Superior temporal gyrus (tissue), 1 donor: Measurements from ENCODE around the gene NCS1.
"Not testable (repeated sequence)": the region's sequence is repeated elsewhere in the genome, so short reads cannot be mapped to it uniquely, and the experiment has no call there.

Experiments
- DNase-seq: peaks from one replicate; pipeline ENCODE4 v3.0.0-alpha.2; 2016; ENCODE audit errors: extremely low spot score

Gene NCS1

DNA sequence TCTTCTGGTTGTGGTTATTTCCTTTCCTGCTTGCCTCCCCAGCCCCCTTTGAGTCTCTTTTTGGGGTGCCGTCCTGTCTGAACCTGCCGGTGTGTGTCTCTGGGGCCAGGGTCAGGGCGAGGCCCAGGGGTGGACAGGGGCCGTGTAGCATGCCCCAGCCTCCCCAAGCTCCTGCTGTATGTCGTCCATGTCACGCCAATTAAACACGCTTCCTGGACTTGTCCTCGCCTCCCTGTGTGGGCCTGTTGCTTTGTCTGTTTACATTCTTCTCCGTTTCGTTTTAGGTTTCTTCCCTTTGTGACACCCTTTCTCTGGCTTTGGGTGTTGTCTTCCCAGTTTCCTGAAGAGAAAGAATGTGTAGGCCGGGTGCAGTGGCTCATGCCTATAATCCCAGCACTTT is 64.9 kb downstream of the NCS1 start:
- DNase-seq, result no peak

DNA sequence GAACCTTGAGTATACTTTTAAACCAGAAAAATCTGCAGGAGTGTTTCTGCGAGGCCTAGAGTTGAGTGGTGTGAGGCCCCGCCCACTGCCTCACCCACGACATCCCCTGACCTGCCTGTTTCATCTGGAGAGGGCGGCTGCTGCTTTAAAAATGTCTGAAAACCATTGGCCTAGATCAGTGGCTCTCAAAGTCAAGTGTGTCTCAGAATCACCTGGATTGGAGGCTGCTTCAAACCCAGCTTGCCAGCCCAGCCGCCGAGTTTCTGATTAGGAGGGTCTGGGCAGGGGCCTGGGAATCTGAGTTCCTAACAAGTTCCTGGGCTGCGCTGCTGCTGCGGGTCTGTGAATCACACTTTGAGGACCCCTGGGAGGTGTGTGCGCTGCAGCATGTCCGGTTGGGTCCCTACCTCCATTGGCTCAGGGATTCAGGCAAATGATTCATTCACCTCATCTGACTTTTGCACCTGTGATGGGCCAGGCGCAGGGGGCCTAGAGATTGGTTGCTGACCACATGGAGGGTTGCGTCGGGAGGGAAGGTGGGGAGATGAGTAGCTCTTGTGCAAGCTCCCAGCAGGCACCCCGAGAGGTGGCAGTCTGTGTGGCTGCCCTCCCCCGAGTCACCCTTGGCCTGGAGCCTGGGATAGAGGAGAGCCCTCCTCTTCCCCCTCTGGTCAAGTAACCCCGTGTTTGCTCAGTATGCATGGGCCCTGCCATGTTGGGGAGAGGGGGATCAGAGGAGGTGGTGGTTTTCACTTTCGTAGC is 65.7 kb downstream of the NCS1 start:
- DNase-seq, result no peak

DNA sequence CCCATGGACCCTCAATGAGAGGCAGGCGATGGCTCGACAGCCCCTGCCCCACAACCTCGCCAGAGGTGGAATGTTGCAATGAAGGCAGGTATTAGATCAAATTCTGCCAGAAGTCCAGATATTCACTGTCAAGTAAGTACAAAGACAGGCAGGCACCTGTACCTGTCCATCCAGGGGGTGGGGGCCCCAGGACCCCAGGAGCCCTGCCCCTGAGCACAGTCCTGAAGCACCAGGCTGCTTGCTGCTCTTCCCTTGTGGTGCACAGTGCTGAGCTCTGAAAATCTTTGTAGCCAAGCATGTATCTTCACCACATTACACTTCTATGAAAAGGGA is 67.1 kb downstream of the NCS1 start:
- DNase-seq, result no peak

DNA sequence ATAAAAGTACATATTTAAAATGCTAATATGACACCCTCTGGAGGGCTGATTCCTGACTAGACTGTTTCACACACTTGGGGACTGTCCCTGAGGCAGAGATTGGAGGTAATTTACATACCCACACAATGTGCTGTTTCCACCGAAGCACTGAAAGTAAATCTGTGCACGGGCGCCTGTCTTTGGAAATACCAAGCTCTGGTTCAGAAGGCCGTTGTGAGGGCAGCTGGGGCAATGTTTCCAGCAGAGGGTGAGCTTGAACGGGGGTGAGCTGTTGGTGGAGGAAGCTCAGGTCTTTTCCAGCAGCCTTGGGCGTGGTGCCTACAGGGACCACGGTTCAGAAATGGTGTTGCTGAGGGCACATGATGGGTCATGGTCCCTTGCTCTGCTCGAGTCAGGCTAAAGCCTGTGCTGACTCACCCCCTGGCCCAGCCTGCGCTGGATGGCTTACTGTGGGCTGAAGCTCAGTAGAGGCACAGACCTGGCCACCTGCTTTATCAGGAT is 67.6 kb downstream of the NCS1 start:
- no peak for DNase-seq

DNA sequence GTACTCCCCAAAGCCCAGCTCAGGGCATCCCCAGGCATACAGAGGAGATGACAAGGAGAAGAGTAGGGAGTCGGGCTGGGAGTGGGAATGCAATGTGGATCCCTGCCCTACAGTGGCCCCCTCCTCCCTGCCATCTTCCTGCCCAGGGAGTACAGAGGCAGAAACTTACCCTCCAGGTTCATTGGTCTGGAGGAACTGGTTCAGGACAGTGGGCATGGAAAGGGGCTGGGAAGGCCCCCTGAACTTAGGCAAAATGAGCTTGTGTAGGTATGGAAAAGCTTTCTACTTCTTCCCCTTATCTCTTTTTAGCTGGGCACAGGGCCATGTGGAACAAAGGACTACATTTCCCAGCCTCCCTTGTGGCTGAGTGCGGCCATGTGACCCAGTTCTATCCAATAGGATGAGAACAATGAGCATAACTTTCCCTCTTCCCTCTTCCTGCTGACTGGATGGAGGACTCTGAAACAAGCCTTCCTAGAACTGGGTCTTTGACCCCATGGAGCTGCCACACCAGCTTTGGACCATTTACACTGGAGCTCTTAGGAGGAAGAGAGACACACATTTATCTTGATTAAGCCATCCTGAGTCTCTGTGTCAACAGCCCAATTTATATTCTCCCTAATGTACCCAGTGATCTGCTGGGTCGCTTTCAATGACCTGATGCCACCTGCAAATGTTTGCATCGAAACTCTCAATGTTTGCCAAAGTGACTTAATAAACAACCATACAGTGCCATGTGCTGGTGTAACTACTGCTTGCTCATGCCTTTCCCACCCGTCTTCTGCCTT is 68.4 kb downstream of the NCS1 start:
- peak; percentile 91 for DNase-seq

DNA sequence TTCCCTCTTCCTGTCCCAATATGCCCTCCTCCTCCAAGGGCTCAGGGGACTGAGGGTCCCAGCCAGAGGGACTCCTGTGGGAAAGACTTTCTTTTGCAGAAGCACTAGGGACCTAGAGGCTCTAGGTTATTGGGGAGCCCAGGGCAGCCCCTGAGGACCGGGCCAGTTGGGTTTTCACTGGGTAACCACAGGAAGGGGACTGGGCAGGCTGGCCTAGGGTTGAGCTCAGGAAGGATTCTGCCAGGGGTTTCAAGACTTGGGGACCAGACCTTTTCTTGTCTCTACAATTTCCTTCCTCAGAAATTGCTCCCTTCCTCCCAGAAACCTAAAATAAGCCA is 69.0 kb downstream of the NCS1 start:
- DNase-seq, result no peak

DNA sequence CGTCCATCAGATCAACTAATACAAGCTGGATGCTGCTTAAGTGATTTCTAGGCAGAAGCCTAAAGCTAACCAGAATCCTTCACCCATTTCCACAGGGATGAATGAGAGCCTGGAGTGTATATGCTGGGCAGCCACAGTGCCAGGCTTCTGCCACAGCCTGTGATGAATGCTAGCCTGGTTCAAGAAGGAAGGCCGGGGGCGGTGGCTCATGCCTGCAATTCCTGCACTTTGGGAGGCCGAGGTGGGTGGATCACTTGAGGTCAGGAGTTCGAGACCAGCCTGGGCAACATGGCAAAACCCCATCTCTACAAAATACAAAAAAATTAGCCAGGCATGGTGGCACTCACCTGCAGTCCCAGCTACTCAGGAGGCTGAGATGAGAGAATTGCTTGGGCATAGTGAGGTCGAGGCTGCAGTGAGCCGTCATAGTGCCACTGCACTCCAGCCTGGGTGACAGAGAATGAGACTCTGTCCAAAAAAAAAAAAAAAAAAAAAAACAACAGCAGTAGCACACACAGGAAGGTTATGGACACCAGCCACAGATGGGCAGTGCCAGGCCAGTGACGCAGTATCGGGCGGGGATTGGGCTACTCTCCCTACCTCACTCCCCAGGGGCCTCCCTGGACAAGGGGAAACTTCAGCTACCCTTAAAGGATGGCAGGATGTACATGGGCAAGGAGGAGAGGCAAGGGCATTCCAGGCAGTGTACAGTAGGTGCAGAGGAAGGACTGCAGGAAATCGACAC is 70.2 kb downstream of the NCS1 start:
- no peak for DNase-seq

DNA sequence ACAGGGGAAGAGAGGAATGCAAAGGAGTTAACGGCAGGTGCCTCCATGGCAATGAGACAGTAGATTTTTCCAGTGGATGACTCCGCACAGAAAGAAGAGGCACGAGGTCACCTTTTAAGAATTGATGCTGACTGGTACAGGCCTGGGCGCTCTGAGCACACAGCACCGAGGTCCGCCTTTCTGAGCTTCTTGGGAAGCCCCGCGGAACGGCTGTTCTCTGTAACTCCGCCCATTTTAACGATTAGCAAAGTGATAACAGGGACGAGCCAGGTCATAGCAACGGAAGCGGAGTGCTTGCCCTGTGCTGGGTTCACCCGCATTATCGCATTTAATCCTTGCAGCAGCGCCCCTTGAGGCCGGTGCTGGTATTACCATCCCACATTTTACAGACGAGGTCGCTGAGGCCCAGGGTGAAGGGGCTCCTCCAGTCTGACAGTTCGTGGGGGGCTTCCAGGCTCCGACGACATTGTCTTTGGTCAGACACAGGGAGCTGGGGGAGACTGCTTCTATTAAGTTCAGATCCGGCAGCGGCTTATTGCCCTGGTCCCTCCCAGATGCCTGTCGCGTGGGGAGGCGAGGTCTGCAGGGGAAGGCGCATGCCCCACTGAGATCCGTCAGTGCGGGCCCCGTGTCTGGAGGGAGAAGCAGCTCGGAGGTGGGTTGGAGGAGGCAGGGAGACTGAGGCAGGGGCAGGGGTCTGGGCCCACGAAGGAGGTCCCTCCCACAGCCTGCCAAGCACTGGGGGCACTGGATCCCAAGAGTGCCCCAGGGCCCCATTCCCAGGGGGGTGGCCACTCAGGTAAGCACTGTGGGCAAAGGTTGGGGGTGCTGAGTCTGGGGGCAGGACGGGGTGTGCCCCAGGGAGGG is 71.0 kb downstream of the NCS1 start:
- DNase-seq, result peak; percentile 83

DNA sequence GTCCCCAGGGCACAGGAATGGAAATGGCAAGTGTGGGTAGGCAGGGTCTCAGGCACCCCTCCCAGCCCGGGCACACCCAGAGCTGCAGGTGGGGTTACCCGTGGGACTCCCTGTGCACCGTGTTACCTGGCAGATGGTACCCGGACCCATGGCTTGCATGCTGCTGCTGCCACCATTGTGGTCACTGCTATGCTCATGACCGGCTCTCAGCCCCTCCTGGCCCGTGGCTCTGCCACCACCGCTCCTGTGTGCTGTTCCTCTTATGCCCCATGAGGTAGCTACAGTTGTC is 71.6 kb downstream of the NCS1 start:
- DNase-seq, result no peak

DNA sequence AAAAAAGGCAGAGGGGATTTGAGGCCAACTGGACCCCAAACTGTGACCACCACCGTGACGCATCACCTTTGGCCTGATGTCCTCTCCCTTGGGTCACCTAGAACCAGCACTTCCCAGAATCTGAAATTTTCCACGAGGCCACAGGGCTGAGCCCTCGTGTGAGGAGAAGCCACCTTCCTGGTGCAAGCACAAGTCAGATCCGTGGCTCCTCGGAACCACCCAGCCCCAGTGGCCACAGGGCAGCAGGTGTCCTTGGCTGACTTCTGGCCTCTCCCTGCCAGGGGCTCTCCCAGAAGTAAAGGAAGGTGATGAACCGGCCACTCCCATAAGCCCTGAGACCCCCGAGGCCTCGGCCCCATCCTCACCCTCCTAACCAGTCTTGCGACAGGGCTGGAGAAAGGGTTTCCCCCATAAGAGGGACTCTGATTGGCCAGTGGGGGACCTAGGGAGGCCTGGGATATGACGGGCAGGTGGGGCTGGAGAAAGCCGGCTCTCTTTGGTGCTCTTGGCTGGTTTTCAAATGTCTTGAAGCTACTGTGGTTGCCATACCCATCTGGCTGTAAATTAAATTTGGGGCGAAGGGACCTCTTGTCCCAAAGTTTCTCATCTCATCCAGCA is 72.5 kb downstream of the NCS1 start:
- DNase-seq, result no peak

DNA sequence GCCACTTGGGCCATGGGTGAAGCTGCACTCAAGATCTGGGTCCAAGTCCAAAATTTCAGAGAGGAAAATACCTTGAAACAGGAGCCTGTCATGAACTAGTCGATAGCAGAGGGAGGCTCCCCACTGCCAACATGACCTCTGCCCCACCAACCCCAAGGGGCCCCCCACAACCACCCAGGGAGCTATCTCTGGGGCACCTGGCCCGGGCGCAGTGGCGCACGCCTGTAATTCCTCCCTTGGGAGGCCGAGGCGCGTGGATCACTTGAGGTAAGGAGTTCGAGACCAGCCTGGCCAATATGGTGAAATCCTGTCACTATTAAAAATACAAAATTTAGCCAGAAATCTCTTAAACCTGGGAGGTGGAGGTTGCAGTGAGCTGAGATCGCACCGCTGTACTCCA is 73.3 kb downstream of the NCS1 start:
- no peak for DNase-seq

DNA sequence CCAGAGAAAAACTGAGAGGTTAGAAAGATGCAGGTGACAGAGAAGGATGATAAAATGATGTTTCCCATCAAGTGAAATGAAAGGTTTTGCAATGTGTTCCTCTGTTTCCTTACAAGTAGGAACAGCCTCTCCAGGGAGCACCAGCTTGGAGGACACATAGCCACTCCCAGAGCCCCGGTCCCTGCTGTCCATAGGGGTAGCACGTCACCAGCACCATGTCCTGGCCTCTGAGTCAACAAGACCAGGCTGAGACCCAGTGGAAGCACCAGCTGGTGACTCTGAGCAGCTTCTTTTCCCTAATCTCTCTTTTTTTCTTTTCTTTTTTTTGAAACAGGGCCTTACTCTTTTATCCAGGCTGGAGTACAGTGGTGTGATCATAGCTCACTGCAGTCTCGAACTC is 73.9 kb downstream of the NCS1 start:
- no peak for DNase-seq

DNA sequence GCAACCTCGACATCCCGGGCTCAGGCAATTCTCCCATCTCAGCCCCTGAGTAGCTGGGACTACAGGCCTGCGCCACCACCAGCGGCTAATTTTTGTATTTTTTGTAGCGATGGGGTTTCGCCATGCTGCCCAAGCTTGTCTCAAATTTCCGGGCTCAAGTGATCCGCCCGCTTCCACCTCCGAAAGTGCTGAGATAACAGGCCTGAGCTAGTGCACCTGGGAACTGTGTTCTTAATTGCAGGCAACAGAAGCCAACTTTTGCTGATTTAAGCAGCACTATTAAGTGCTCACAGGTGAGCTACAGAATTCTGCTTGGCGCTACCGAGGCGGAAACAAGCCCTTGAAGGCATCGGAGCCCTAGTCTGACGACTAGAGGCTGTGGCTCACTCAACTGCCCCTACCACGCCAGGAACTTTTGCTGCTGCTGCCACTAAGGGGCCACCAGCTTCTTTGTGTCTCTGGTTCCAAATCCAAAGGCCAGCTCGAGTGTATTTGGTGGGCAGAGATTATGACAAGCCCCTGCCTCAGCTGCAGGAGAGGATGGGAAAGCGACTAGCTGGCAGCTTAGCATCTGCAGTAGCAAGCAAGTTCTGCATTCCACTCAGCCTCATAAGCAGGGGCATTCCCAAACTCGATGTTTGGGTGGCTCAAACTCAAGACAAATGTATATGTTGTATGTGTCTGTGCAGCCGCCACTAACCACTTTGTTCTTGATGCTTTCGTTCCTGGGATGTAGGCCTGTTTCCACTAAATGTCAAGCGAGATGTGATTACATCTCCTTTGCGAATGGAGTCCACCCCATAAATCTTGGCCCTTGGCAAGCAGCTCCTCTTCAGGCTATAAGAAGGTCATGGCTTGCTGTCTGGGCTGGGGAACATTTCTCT is 82.8 kb downstream of the NCS1 start:
- DNase-seq, result no peak

DNA sequence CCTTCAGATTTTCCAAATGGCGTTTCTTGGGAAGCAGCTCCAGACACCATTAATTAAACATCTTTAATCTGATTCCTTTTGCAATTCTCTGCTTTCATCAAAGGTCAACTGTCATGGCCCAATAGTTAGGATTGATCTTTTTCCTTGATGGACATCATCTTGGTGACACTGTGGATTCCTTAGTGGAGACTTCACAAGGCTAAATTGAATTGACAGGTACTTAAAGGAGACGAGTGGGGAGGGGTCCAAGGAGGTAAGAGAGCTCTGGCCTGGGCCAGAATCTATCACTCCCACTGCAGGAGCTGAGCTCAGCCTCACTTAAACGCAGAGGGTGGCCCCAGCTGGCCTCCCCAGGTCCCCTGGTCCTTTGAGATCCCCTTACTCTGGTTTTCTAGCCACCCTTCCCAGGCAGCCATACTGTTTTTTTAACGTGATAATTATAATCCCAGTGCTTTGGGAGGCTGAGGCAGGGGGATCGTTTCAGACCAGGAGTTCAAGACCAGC is 83.5 kb downstream of the NCS1 start:
- DNase-seq, result no peak

DNA sequence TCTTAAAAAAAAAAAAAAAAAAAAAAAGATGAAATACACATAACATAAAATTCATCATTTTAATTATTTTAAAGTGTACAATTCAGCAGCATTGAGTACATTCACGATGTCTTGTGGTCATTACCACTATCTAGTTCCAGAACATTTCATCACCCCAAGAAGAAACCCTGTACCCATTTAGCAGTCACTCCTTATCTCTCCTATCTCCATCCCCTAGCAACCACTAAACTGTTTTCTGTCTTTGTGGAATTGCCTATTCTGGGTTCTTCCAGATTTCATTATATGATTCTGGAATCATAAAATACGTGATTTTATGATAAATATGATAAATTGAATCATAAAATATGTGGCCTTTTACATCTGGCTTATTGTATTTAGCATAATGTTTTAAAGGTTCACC is 84.4 kb downstream of the NCS1 start:
- no peak for DNase-seq

DNA sequence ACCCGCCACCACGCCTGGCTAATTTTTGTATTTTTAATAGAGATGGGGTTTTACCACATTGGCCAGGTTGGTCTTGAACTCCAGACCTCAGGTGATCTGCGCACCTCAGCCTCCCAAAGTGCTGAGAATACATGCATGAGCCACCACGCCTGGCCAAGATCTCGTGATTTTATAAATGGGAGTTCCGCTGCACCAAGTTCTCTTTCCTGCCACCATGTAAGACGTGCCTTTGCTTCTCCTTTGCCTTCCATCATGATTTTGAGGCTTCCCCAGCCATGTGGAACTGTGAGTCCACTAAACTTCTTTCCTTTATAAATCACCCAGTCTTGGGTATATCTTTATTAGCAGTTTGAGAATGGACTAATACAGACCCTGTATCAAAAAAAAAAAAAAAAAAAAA is 85.9 kb downstream of the NCS1 start:
- DNase-seq, result not testable (repeated sequence)

DNA sequence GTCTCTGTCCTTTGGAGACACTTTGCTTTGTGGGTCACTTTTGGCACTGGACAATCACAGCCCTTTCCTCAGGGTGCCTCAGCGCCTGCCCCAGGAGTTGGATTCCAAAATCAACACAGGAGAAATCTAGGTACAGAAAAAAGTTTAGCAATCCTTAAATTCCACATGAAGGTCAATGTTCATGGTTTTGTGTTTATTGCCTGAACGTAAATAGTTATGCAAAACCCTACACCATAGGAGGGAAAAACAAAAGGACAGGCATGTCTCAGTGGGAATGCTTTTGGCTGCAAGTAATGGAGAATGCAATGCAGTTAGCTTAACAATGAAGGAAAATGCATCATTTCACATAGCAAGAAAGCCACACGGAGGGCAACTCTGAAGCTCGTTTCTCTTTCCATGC is 86.8 kb downstream of the NCS1 start:
- no peak for DNase-seq

DNA sequence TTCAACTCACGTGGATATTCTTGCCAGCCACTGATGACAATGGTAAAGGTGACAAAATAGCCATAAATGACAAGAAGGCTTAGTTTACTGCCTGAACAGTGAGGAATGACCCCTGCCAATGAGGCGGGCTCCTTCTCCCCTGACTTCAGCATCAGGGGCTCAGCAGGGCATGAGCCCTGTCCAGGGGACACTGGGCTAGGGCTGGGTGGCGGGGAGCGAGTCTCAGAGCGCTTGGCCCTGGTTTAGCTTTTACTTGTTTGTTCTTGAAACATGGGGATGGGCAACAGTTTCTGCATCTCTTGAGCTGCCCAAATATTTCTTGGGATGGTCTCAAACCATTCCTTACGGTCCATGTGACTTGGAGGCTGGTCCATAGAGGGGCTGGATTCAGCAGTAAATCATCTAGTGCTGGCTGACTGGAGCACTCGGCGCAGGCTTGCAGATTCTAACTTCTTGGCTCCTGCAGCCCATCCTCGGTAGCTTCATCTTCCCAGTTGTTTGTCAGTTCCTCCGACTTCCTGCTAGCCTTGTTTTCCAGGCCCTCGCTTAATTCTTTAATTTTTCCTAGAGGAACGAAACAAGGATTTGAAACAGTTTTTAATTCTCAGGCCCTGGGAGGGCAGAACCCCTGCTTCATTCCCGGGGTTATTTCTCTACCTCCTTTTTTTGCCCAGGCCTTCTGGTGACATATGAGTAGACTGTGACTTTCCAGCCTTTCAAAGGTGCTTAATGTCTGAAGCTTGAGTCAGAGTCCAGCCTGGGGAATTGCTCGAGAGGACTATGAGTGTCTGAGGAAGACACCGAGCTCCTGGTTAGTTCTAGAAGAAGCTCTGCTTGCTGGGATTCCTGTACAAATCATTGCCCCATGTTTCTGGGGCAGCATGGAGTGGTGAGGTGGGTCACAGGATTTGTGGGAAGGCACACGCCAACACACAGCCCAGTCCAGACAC is 88.9 kb downstream of the NCS1 start:
- no peak for DNase-seq

DNA sequence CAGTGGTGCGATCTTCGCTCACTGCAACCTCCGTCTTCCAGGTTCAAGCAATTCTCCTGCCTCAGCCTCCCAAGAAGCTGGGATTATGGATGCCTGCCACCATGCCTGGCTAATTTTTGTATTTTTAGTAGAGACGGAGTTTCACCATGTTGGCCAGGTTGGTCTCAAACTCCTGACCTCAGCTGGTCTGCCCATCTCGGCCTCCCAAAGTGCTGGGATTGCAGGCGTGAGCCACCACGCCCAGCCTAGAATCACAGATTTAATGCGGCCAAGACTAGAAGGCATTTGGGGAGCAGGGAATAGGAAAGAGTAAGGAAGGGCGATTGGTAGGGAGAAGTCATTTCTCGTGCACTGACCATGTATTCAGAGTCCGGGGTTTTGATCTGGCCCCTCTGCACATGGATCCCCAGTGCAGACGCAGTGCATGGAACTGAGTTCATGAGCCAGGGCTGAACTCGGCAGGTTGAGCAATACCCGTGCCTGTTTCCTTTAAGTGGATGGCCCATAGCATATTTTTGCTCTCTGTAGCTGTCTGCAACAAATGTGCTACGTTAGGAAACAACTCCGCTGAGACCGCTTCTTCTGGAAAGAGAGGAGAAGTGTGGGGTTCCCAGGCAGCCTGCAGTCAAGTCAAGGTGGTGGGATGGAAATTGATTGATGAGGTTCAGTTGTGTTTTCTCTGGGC is 90.0 kb downstream of the NCS1 start:
- no peak for DNase-seq
